A673 (cell line): ENCODE measurements around the gene CYP2D6.

Source experiments
- EZH2 ChIP-seq: fragments of 200-600 bp; sonication (generic); IDR thresholded peaks from 2 replicates; pipeline ENCODE4 v1.6.1; 2017; ENCODE audit warnings: borderline replicate concordance, low read depth, mild to moderate bottlenecking, mixed read lengths, antibody characterized with exemption, low read length; ENCODE audit not compliant: poor library complexity, severe bottlenecking
- TF ChIP-seq, protein P1 (sequence below): fragments of 300-800, 200-600 bp; sonication (generic); conservative IDR thresholded peaks from 2 replicates; pipeline ENCODE4 v1.5.1; 2017; ENCODE audit warnings: low read depth, mild to moderate bottlenecking, antibody characterized with exemption, low read length, moderate library complexity, mixed read lengths

GRCh38 chr22:42170946-42171345 lies 40.3 kb upstream of the CYP2D6 start:
- TF ChIP-seq, protein P1, sequence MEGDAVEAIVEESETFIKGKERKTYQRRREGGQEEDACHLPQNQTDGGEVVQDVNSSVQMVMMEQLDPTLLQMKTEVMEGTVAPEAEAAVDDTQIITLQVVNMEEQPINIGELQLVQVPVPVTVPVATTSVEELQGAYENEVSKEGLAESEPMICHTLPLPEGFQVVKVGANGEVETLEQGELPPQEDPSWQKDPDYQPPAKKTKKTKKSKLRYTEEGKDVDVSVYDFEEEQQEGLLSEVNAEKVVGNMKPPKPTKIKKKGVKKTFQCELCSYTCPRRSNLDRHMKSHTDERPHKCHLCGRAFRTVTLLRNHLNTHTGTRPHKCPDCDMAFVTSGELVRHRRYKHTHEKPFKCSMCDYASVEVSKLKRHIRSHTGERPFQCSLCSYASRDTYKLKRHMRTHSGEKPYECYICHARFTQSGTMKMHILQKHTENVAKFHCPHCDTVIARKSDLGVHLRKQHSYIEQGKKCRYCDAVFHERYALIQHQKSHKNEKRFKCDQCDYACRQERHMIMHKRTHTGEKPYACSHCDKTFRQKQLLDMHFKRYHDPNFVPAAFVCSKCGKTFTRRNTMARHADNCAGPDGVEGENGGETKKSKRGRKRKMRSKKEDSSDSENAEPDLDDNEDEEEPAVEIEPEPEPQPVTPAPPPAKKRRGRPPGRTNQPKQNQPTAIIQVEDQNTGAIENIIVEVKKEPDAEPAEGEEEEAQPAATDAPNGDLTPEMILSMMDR = no peak
- TF ChIP-seq EZH2 = no peak
